Caco-2 (cell line): Measurements from ENCODE around the gene LMNTD2. TPM values are rescaled to one million over a fixed set of nuclear protein-coding genes. Genes with fewer than 3 reads are reported as not detected.

Source experiments
- BruUV-seq: library from RNA; stranded (reverse); fragments of 400-500 nt; replicated peaks from 2 replicates; lab custom pipeline; 2021; lab: Mats Ljungman, UMichigan
- CTCF ChIA-PET: fragments of 300-600 bp; sonication (Branson Sonifier 250); formaldehyde crosslinking; loops from one replicate; lab custom pipeline; 2022; ENCODE audit warnings: antibody characterized with exemption; lab: Charles Lee
- POLR2A ChIA-PET: fragments of 300-600 bp; sonication (Branson Sonifier 250); formaldehyde crosslinking; loops from one replicate; lab custom pipeline; 2022; ENCODE audit warnings: antibody characterized with exemption; lab: Charles Lee
- DNase-seq, 2 experiments: peaks; one replicate each; pipeline versions ENCODE4 v3.0.0 to v3.0.0-alpha.2; 2020 to 2022
- H3K27me3 ChIP-seq: replicated peaks from 2 replicates; pipeline ENCODE4 v1.6.0; 2011; ENCODE audit warnings: low read length; ENCODE audit not compliant: control insufficient read depth, insufficient read depth
- H3K36me3 ChIP-seq: 2 replicates; pipeline ENCODE4 v1.5.1; 2011; ENCODE audit warnings: low read length; ENCODE audit not compliant: control insufficient read depth, insufficient read depth
- H3K4me1 ChIP-seq: fragments of 250-450 bp; sonication (Bioruptor Pico); 2 replicates; pipeline ENCODE4 v1.5.1; 2020; ENCODE audit warnings: mild to moderate bottlenecking
- H3K4me3 ChIP-seq: 2 replicates; pipeline ENCODE4 v1.5.1; 2011; ENCODE audit warnings: low read depth, mild to moderate bottlenecking, control low read depth, low read length
- H3K9me3 ChIP-seq: fragments of 250-450 bp; sonication (Bioruptor Pico); 2 replicates; pipeline ENCODE4 v1.5.1; 2020; ENCODE audit warnings: mild to moderate bottlenecking, moderate library complexity
- H3K27ac Mint-ChIP-seq: one replicate; pipeline ENCODE4 v1.8.0; 2022; ENCODE audit warnings: mixed read lengths; ENCODE audit not compliant: unreplicated experiment
- H3K27me3 Mint-ChIP-seq: one replicate; pipeline ENCODE4 v1.8.0; 2022; ENCODE audit warnings: mixed read lengths; ENCODE audit not compliant: insufficient read depth, unreplicated experiment
- H3K36me3 Mint-ChIP-seq: one replicate; pipeline ENCODE4 v1.8.0; 2022; ENCODE audit warnings: mild to moderate bottlenecking, mixed read lengths; ENCODE audit not compliant: insufficient read depth, unreplicated experiment
- H3K4me1 Mint-ChIP-seq: one replicate; pipeline ENCODE4 v1.8.0; 2022; ENCODE audit warnings: low read depth, mixed read lengths; ENCODE audit not compliant: unreplicated experiment
- H3K4me3 Mint-ChIP-seq: one replicate; pipeline ENCODE4 v1.8.0; 2022; ENCODE audit warnings: mild to moderate bottlenecking, moderate library complexity, mixed read lengths; ENCODE audit not compliant: unreplicated experiment
- H3K9me3 Mint-ChIP-seq: one replicate; pipeline ENCODE4 v1.8.0; 2022; ENCODE audit warnings: mixed read lengths; ENCODE audit not compliant: unreplicated experiment
- intact Hi-C: fragments of 100-400 bp; cut with micrococcal nuclease; formaldehyde crosslinking; loops from one replicate; pipeline ENCODE4 v1.10.0; 2022; ENCODE audit not compliant: unreplicated experiment
- total RNA-seq: library from RNA; stranded (reverse); gene quantifications from 2 replicates; pipeline ENCODE4 v1.2.3, GENCODE V29; 2022
- TF ChIP-seq, protein P1 (sequence below), 2 experiments: fragments of 200-600 bp in 1 of 2; IDR thresholded peaks; 1 replicate in 1 of 2; 2 replicates in 1 of 2; pipeline versions ENCODE4 v1.5.1 to v1.8.0; 2011 to 2022; ENCODE audit warnings: antibody characterized with exemption in 1 of 2, control low read depth in 1 of 2, inconsistent platforms in 1 of 2, low read depth in 1 of 2, low read length in 1 of 2, mild to moderate bottlenecking in 1 of 2, moderate library complexity in 1 of 2; ENCODE audit not compliant: insufficient read depth in 1 of 2, severe bottlenecking in 1 of 2, unreplicated experiment in 1 of 2

LMNTD2 gene
- total RNA-seq, 1 experiment from 2014 or later = 11.9 TPM

- Histone ChIP-seq H3K27me3 (no peaks in the 10 kb centered on the region), H3K4me3 (no peak overlapping the region), H3K36me3 (no peaks in the 10 kb centered on the region; the same call in 1 of the 2 replicates), H3K9me3 (peaks cover 6% of the 10 kb centered on the region; the same call in 1 of the 2 replicates), H3K4me1 (peaks cover 6% of the 10 kb centered on the region; the same call in 1 of the 2 replicates)
- TF ChIP-seq, protein P1, sequence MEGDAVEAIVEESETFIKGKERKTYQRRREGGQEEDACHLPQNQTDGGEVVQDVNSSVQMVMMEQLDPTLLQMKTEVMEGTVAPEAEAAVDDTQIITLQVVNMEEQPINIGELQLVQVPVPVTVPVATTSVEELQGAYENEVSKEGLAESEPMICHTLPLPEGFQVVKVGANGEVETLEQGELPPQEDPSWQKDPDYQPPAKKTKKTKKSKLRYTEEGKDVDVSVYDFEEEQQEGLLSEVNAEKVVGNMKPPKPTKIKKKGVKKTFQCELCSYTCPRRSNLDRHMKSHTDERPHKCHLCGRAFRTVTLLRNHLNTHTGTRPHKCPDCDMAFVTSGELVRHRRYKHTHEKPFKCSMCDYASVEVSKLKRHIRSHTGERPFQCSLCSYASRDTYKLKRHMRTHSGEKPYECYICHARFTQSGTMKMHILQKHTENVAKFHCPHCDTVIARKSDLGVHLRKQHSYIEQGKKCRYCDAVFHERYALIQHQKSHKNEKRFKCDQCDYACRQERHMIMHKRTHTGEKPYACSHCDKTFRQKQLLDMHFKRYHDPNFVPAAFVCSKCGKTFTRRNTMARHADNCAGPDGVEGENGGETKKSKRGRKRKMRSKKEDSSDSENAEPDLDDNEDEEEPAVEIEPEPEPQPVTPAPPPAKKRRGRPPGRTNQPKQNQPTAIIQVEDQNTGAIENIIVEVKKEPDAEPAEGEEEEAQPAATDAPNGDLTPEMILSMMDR (IDR thresholded peaks at IDR 0.05; ENCODE audit: insufficient read depth in 1 of 2, low read depth in 1 of 2, low read length in 1 of 2, severe bottlenecking in 1 of 2, unreplicated experiment in 1 of 2) = no peak
- intact Hi-C loops = no loop called here
- CTCF ChIA-PET = no interaction called here
- Mint-ChIP-seq H3K9me3 (peaks cover 15% of the 10 kb centered on the region), H3K27me3 (no peaks in the 10 kb centered on the region), H3K36me3 (peaks cover 29% of the 10 kb centered on the region), H3K4me1 (no peaks in the 10 kb centered on the region), H3K27ac (no peak overlapping the region), H3K4me3 (no peak overlapping the region)
- BruUV-seq = no TSS peak
- POLR2A ChIA-PET = interaction anchor here (0.6 kb wide), 2 partner anchors 63 to 173 kb away, joined by 4 to 6 read pairs; no protein-coding TSS in a partner anchor
- no peak for DNase-seq
Observed at GRCh38 chr11:512761-513595, 47.6 kb downstream of the LMNTD2 start.

- Mint-ChIP-seq H3K4me1 (no peaks in the 10 kb centered on the region), H3K27me3 (no peaks in the 10 kb centered on the region), H3K9me3 (no peaks in the 10 kb centered on the region), H3K27ac (no peak overlapping the region), H3K36me3 (peaks cover 44% of the 10 kb centered on the region), H3K4me3 (peak overlapping the region; percentile 22)
- Histone ChIP-seq H3K36me3 (no peaks in the 10 kb centered on the region; the same call in none of the 2 replicates), H3K27me3 (no peaks in the 10 kb centered on the region), H3K9me3 (no peaks in the 10 kb centered on the region), H3K4me3 (no peak overlapping the region), H3K4me1 (peaks cover 7% of the 10 kb centered on the region)
- DNase-seq = no peak
- TSS peak; percentile 30 for BruUV-seq
- TF ChIP-seq, protein P1 (IDR thresholded peaks at IDR 0.05; ENCODE audit: insufficient read depth in 1 of 2, low read depth in 1 of 2, low read length in 1 of 2, severe bottlenecking in 1 of 2, unreplicated experiment in 1 of 2) = no peak
- POLR2A ChIA-PET = no interaction called here
- intact Hi-C loops = loop anchor here (5.0 kb wide), 1 partner anchor 57 kb away; the partner anchor contains the start of gene PTDSS2
- CTCF ChIA-PET = no interaction called here
Observed at GRCh38 chr11:508956-509355, 51.6 kb downstream of the LMNTD2 start.

GRCh38 chr11:507727-508515 lies 52.6 kb downstream of the LMNTD2 start:
- intact Hi-C loops = loop anchor here (2.0 to 5.0 kb wide), 2 partner anchors 29 to 56 kb away; partner anchors contain the start of genes LRRC56 and PTDSS2
- DNase-seq = no peak
- Histone ChIP-seq H3K4me3 (peak overlapping the region; percentile 100), H3K4me1 (peaks cover 7% of the 10 kb centered on the region), H3K36me3 (no peaks in the 10 kb centered on the region; the same call in none of the 2 replicates), H3K27me3 (no peaks in the 10 kb centered on the region), H3K9me3 (no peaks in the 10 kb centered on the region)
- TSS peak; percentile 20 for BruUV-seq
- Mint-ChIP-seq H3K36me3 (peaks cover 44% of the 10 kb centered on the region), H3K4me1 (no peaks in the 10 kb centered on the region), H3K4me3 (peak overlapping the region; percentile 96), H3K27ac (peak overlapping the region; percentile 100), H3K27me3 (no peaks in the 10 kb centered on the region), H3K9me3 (no peaks in the 10 kb centered on the region)
- TF ChIP-seq, protein P1 (IDR thresholded peaks at IDR 0.05; ENCODE audit: insufficient read depth in 1 of 2, low read depth in 1 of 2, low read length in 1 of 2, severe bottlenecking in 1 of 2, unreplicated experiment in 1 of 2) = no peak
- ChIA-PET POLR2A (no interaction called here), CTCF (no interaction called here)
